H1 (cell line): ENCODE results near the gene ZNF526. TPM values are rescaled to one million over a fixed set of nuclear protein-coding genes. Genes with fewer than 3 reads are reported as not detected.

Experiments
- HDAC2 ChIP-seq, 2 experiments: fragments of 300-600 bp in 1 of 2; sonication (generic) in 1 of 2; IDR thresholded peaks; 2 replicates each; pipeline ENCODE4 v1.6.1; 2011 to 2012; ENCODE audit warnings: low read depth in 2 of 2, low read length in 2 of 2, mild to moderate bottlenecking in 2 of 2, moderate library complexity in 2 of 2, borderline replicate concordance in 1 of 2, inconsistent platforms in 1 of 2
- JUND ChIP-seq: IDR thresholded peaks from 2 replicates; pipeline ENCODE4 v1.6.1; 2011; ENCODE audit warnings: mild to moderate bottlenecking, improper control_type of control experiment, low read length
- MAFK ChIP-seq: IDR thresholded peaks from 2 replicates; pipeline ENCODE4 v1.6.1; 2012; ENCODE audit warnings: low read depth, mild to moderate bottlenecking, improper control_type of control experiment, low read length
- SIRT6 ChIP-seq: IDR thresholded peaks from one replicate; pipeline ENCODE4 v1.7.1; 2012; ENCODE audit warnings: low read length, inconsistent platforms
- polyA plus RNA-seq, 7 experiments: library from polyadenylated mRNA; depleted of rRNA in 3 of 7; stranded (reverse) in 5 of 7; unstranded in 2 of 7; fragments of >200 nt in 5 of 7; fragments of 200-250 nt in 2 of 7; gene quantifications; 1 replicate in 5 of 7; 2 replicates in 1 of 7; 4 replicates in 1 of 7; pipeline versions ENCODE4 v1.2.1 to v1.2.3, GENCODE V29; 2011 to 2013; ENCODE audit warnings: missing spikeins in 2 of 7, mixed read lengths in 2 of 7
- total RNA-seq: library from RNA; stranded (reverse); fragmentation: NEBNext Ultra II Directional; extraction: Animal tissue kit (Norgen Biotek cat#: 25700); gene quantifications from 2 replicates; pipeline ENCODE4 v1.2.1, GENCODE V29; 2021
- TF ChIP-seq, protein P1 (sequence below): fragments of 300-600 bp; sonication (generic); IDR thresholded peaks from 2 replicates; pipeline ENCODE4 v1.7.1; 2012; ENCODE audit warnings: low read length, moderate library complexity, mild to moderate bottlenecking, inconsistent platforms; ENCODE audit not compliant: insufficient replicate concordance
- TF ChIP-seq, protein P2 (sequence below): IDR thresholded peaks from 2 replicates; pipeline ENCODE4 v1.6.1; 2011; ENCODE audit warnings: low read length, improper control_type of control experiment

The ZNF526 gene
- total and polyA plus RNA-seq, 2 of the 8 experiments (the other 6 are each of a cell fraction or from before 2014, with no cell fraction given) = 8.4 to 14.1 TPM

DNA sequence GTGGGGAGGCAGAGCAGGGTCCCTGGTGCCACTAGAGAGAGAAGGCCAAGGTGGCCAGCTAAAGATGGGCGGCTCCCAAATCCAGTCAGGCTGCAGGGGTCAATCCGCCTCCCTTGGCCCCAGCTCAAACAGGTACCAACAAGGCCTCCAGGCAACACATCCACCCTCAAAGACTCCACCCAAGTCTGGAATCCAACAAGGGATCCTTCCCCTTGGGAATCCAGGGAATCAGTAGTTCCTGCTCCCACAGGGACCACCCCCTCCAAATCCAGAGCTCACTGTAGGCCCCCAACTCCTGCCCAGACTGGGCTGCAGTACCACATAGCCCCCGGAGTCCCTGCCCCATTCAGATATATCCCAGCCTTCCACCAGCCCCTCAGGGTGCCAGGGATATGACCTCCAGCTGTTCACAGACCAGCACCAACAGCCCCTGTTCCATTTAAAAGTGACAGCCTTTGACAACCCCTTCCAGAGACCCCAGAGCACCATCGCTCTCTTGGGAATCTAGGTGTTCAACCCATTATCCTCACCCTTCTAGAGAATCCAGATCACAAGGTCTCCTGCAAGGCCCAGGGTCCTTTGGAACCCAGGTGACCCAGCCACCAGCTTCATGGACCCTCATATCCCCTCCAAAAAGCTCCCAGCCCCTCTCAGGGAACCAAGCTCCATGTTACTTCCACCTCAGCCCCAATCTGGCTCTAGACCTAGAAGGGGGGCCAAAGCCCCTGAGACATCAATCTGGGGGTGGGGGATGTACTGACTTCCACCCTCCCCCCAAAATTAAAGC is 31.7 kb downstream of the ZNF526 start (continued):
- TF ChIP-seq, protein P1, sequence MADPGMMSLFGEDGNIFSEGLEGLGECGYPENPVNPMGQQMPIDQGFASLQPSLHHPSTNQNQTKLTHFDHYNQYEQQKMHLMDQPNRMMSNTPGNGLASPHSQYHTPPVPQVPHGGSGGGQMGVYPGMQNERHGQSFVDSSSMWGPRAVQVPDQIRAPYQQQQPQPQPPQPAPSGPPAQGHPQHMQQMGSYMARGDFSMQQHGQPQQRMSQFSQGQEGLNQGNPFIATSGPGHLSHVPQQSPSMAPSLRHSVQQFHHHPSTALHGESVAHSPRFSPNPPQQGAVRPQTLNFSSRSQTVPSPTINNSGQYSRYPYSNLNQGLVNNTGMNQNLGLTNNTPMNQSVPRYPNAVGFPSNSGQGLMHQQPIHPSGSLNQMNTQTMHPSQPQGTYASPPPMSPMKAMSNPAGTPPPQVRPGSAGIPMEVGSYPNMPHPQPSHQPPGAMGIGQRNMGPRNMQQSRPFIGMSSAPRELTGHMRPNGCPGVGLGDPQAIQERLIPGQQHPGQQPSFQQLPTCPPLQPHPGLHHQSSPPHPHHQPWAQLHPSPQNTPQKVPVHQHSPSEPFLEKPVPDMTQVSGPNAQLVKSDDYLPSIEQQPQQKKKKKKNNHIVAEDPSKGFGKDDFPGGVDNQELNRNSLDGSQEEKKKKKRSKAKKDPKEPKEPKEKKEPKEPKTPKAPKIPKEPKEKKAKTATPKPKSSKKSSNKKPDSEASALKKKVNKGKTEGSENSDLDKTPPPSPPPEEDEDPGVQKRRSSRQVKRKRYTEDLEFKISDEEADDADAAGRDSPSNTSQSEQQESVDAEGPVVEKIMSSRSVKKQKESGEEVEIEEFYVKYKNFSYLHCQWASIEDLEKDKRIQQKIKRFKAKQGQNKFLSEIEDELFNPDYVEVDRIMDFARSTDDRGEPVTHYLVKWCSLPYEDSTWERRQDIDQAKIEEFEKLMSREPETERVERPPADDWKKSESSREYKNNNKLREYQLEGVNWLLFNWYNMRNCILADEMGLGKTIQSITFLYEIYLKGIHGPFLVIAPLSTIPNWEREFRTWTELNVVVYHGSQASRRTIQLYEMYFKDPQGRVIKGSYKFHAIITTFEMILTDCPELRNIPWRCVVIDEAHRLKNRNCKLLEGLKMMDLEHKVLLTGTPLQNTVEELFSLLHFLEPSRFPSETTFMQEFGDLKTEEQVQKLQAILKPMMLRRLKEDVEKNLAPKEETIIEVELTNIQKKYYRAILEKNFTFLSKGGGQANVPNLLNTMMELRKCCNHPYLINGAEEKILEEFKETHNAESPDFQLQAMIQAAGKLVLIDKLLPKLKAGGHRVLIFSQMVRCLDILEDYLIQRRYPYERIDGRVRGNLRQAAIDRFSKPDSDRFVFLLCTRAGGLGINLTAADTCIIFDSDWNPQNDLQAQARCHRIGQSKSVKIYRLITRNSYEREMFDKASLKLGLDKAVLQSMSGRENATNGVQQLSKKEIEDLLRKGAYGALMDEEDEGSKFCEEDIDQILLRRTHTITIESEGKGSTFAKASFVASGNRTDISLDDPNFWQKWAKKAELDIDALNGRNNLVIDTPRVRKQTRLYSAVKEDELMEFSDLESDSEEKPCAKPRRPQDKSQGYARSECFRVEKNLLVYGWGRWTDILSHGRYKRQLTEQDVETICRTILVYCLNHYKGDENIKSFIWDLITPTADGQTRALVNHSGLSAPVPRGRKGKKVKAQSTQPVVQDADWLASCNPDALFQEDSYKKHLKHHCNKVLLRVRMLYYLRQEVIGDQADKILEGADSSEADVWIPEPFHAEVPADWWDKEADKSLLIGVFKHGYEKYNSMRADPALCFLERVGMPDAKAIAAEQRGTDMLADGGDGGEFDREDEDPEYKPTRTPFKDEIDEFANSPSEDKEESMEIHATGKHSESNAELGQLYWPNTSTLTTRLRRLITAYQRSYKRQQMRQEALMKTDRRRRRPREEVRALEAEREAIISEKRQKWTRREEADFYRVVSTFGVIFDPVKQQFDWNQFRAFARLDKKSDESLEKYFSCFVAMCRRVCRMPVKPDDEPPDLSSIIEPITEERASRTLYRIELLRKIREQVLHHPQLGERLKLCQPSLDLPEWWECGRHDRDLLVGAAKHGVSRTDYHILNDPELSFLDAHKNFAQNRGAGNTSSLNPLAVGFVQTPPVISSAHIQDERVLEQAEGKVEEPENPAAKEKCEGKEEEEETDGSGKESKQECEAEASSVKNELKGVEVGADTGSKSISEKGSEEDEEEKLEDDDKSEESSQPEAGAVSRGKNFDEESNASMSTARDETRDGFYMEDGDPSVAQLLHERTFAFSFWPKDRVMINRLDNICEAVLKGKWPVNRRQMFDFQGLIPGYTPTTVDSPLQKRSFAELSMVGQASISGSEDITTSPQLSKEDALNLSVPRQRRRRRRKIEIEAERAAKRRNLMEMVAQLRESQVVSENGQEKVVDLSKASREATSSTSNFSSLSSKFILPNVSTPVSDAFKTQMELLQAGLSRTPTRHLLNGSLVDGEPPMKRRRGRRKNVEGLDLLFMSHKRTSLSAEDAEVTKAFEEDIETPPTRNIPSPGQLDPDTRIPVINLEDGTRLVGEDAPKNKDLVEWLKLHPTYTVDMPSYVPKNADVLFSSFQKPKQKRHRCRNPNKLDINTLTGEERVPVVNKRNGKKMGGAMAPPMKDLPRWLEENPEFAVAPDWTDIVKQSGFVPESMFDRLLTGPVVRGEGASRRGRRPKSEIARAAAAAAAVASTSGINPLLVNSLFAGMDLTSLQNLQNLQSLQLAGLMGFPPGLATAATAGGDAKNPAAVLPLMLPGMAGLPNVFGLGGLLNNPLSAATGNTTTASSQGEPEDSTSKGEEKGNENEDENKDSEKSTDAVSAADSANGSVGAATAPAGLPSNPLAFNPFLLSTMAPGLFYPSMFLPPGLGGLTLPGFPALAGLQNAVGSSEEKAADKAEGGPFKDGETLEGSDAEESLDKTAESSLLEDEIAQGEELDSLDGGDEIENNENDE = no peak
- TF ChIP-seq SIRT6 (no peak), MAFK (no peak), HDAC2 (IDR thresholded peaks at IDR 0.05; ENCODE audit: borderline replicate concordance in 1 of 2, low read depth in 2 of 2, low read length in 2 of 2) (no peak), JUND (no peak)
- TF ChIP-seq, protein P2, sequence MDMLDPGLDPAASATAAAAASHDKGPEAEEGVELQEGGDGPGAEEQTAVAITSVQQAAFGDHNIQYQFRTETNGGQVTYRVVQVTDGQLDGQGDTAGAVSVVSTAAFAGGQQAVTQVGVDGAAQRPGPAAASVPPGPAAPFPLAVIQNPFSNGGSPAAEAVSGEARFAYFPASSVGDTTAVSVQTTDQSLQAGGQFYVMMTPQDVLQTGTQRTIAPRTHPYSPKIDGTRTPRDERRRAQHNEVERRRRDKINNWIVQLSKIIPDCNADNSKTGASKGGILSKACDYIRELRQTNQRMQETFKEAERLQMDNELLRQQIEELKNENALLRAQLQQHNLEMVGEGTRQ = no peak
